WTC11 (cell line): Measurements from ENCODE around the gene OR56A5. TPM values are rescaled to one million over a fixed set of nuclear protein-coding genes. Genes with fewer than 3 reads are reported as not detected.

Experiments used
- ATAC-seq: fragments of 200-7000 bp; cut with Tn5 transposase; 2 replicates; pipeline ENCODE4 v1.10.0; 2021; ENCODE audit warnings: mild to moderate bottlenecking, moderate library complexity
- CTCF ChIA-PET: fragments of 300-600 bp; sonication (Branson Sonifier 250); formaldehyde crosslinking; loops from one replicate; lab custom pipeline; 2021; ENCODE audit warnings: antibody characterized with exemption; lab: Charles Lee
- POLR2A ChIA-PET: fragments of 350-600 bp; sonication (Branson Sonifier 250); formaldehyde crosslinking; loops from one replicate; lab custom pipeline; 2021; ENCODE audit warnings: antibody characterized with exemption; lab: Charles Lee
- DNase-seq: peaks from one replicate; pipeline ENCODE4 v3.0.0; 2021; ENCODE audit warnings: low spot score
- H3K27ac Mint-ChIP-seq: 2 replicates; pipeline ENCODE4 v1.8.0; 2021; ENCODE audit warnings: mixed read lengths
- H3K27me3 Mint-ChIP-seq: 2 replicates; pipeline ENCODE4 v1.8.0; 2021; ENCODE audit warnings: low read depth, mild to moderate bottlenecking, moderate library complexity, mixed read lengths
- H3K36me3 Mint-ChIP-seq: 2 replicates; pipeline ENCODE4 v1.8.0; 2021; ENCODE audit warnings: mixed read lengths
- H3K4me1 Mint-ChIP-seq: 2 replicates; pipeline ENCODE4 v1.8.0; 2022; ENCODE audit warnings: mixed read lengths
- H3K4me3 Mint-ChIP-seq: 2 replicates; pipeline ENCODE4 v1.8.0; 2021; ENCODE audit warnings: mild to moderate bottlenecking, moderate library complexity, mixed read lengths
- H3K9me3 Mint-ChIP-seq: 2 replicates; pipeline ENCODE4 v1.8.0; 2021; ENCODE audit warnings: mixed read lengths
- ATF2 ChIP-seq: sonication (generic); formaldehyde crosslinking; IDR thresholded peaks from 2 replicates; pipeline ENCODE4 v1.8.1; 2022; ENCODE audit warnings: low read depth, missing genetic modification reagents, borderline replicate concordance
- ATF3 ChIP-seq: sonication (generic); formaldehyde crosslinking; conservative IDR thresholded peaks from 2 replicates; pipeline ENCODE4 v1.8.1; 2022; ENCODE audit warnings: mild to moderate bottlenecking, missing genetic modification reagents
- CBFB ChIP-seq: sonication (generic); formaldehyde crosslinking; IDR thresholded peaks from 2 replicates; pipeline ENCODE4 v1.8.1; 2022; ENCODE audit warnings: mild to moderate bottlenecking, low read depth, missing genetic modification reagents
- E2F1 ChIP-seq: sonication (generic); formaldehyde crosslinking; IDR thresholded peaks from 2 replicates; pipeline ENCODE4 v1.8.0; 2022; ENCODE audit warnings: mild to moderate bottlenecking, missing genetic modification reagents
- ESRRA ChIP-seq: sonication (generic); formaldehyde crosslinking; IDR thresholded peaks from 2 replicates; pipeline ENCODE4 v1.8.1; 2022; ENCODE audit warnings: mild to moderate bottlenecking, missing genetic modification reagents, borderline replicate concordance
- GRHL2 ChIP-seq: fragments of 250-450 bp; sonication (Bioruptor Pico); IDR thresholded peaks from 2 replicates; pipeline ENCODE4 v1.8.0; 2022; ENCODE audit warnings: mild to moderate bottlenecking, moderate library complexity; ENCODE audit not compliant: insufficient replicate concordance, severe bottlenecking
- NR2C2 ChIP-seq: sonication (generic); formaldehyde crosslinking; IDR thresholded peaks from 2 replicates; pipeline ENCODE4 v1.8.0; 2022; ENCODE audit warnings: mild to moderate bottlenecking, missing genetic modification reagents
- PRRX2 ChIP-seq: fragments of 250-450 bp; sonication (Bioruptor Pico); IDR thresholded peaks from 2 replicates; pipeline ENCODE4 v1.8.0; 2021; ENCODE audit warnings: mild to moderate bottlenecking
- RELA ChIP-seq: sonication (generic); formaldehyde crosslinking; IDR thresholded peaks from 2 replicates; pipeline ENCODE4 v1.8.1; 2022; ENCODE audit warnings: missing genetic modification reagents, mild to moderate bottlenecking, borderline replicate concordance
- ZNF138 ChIP-seq: sonication (generic); formaldehyde crosslinking; conservative IDR thresholded peaks from 2 replicates; pipeline ENCODE4 v1.8.1; 2022; ENCODE audit warnings: mild to moderate bottlenecking, moderate library complexity, missing genetic modification reagents
- ZNF219 ChIP-seq: sonication (generic); formaldehyde crosslinking; IDR thresholded peaks from 2 replicates; pipeline ENCODE4 v1.8.0; 2023; ENCODE audit warnings: missing genetic modification reagents, mild to moderate bottlenecking, borderline replicate concordance
- ZNF416 ChIP-seq: fragments of 250-450 bp; sonication (Bioruptor Pico); IDR thresholded peaks from 2 replicates; pipeline ENCODE4 v1.9.0; 2021; ENCODE audit warnings: mild to moderate bottlenecking, inconsistent platforms
- ZNF423 ChIP-seq: fragments of 250-450 bp; sonication (Bioruptor Pico); IDR thresholded peaks from 2 replicates; pipeline ENCODE4 v2.1.2; 2022; ENCODE audit warnings: mild to moderate bottlenecking, moderate library complexity
- ZNF512 ChIP-seq: sonication (generic); formaldehyde crosslinking; IDR thresholded peaks from 2 replicates; pipeline ENCODE4 v1.8.1; 2022; ENCODE audit warnings: missing genetic modification reagents, borderline replicate concordance
- ZNF532 ChIP-seq: fragments of 250-450 bp; sonication (Bioruptor Pico); IDR thresholded peaks from 2 replicates; pipeline ENCODE4 v1.9.0; 2021; ENCODE audit warnings: mild to moderate bottlenecking, borderline replicate concordance
- ZNF671 ChIP-seq: fragments of 250-450 bp; sonication (Bioruptor Pico); IDR thresholded peaks from 2 replicates; pipeline ENCODE4 v1.8.0; 2021; ENCODE audit warnings: mild to moderate bottlenecking
- total RNA-seq: library from RNA; stranded (reverse); gene quantifications from 3 replicates; pipeline ENCODE4 v1.2.3, GENCODE V29; 2021
- TF ChIP-seq, protein P1 (sequence below): sonication (generic); formaldehyde crosslinking; IDR thresholded peaks from 2 replicates; pipeline ENCODE4 v1.8.1; 2022; ENCODE audit warnings: low read depth, mild to moderate bottlenecking, moderate library complexity, missing genetic modification reagents, borderline replicate concordance
- TF ChIP-seq, protein P2 (sequence below): sonication (generic); formaldehyde crosslinking; IDR thresholded peaks from 2 replicates; pipeline ENCODE4 v1.8.1; 2022; ENCODE audit warnings: mild to moderate bottlenecking, moderate library complexity, missing genetic modification reagents

The OR56A5 gene
- total RNA-seq, 1 experiment from 2014 or later, result not detected

- TF ChIP-seq E2F1 (CRISPR knock-in tag), result no peak
- no peak for TF ChIP-seq GRHL2 (CRISPR knock-in tag)
- no peak for TF ChIP-seq ZNF219 (CRISPR knock-in tag)
- no peak for TF ChIP-seq ZNF512 (CRISPR knock-in tag)
- TF ChIP-seq, protein P1, sequence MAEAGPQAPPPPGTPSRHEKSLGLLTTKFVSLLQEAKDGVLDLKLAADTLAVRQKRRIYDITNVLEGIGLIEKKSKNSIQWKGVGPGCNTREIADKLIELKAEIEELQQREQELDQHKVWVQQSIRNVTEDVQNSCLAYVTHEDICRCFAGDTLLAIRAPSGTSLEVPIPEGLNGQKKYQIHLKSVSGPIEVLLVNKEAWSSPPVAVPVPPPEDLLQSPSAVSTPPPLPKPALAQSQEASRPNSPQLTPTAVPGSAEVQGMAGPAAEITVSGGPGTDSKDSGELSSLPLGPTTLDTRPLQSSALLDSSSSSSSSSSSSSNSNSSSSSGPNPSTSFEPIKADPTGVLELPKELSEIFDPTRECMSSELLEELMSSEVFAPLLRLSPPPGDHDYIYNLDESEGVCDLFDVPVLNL (CRISPR knock-in tag), result no peak
- TF ChIP-seq ATF3 (CRISPR knock-in tag), result no peak
- no peak for TF ChIP-seq ZNF138
- TF ChIP-seq PRRX2 (CRISPR knock-in tag), result no peak
- no peak for TF ChIP-seq ZNF423 (CRISPR knock-in tag)
- TF ChIP-seq ZNF532 (CRISPR knock-in tag), result no peak
- no peak for TF ChIP-seq RELA (CRISPR knock-in tag)
- TF ChIP-seq, all 79 proteins: peak for 0
Measured at GRCh38 chr11:5983443-5983842, 15.1 kb upstream of the OR56A5 start (continued).

DNA sequence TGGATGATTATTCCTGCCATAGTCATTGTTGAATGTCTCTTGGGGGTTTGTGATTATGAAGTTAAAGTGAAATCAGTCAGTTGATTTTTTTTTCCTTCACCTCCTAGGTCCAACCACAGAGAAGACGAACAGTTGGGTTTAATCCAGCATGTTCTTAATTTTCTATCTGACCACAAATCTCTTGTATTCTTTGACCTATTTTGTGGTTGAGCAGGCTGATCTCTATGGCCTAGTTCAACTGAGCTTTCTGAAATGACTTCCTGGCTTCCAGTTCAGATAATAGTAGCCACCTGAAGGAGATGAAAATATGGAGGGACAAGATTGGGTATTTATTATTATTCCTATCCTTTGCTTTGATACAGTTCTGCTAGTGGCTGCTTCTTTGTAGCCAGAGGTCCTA lies 5.2 kb upstream of the OR56A5 start:
- ATAC-seq, result no peak
- no peak for DNase-seq
- H3K27ac Mint-ChIP-seq, result no peak overlapping the region
- H3K4me3 Mint-ChIP-seq, result no peak overlapping the region
- H3K4me1 Mint-ChIP-seq, result no peaks in the 10 kb centered on the region
- H3K27me3 Mint-ChIP-seq, result peaks cover 14% of the 10 kb centered on the region
- CTCF ChIA-PET, result no interaction called here
- no peaks in the 10 kb centered on the region for H3K36me3 Mint-ChIP-seq
- peaks cover 19% of the 10 kb centered on the region for H3K9me3 Mint-ChIP-seq
- POLR2A ChIA-PET, result no interaction called here
- TF ChIP-seq NR2C2 (CRISPR knock-in tag) (no peak), ZNF416 (no peak), ATF2 (CRISPR knock-in tag) (no peak), ZNF671 (CRISPR knock-in tag) (no peak), ESRRA (CRISPR knock-in tag) (no peak), CBFB (no peak), ZNF532 (CRISPR knock-in tag) (no peak)
- TF ChIP-seq, protein P2, sequence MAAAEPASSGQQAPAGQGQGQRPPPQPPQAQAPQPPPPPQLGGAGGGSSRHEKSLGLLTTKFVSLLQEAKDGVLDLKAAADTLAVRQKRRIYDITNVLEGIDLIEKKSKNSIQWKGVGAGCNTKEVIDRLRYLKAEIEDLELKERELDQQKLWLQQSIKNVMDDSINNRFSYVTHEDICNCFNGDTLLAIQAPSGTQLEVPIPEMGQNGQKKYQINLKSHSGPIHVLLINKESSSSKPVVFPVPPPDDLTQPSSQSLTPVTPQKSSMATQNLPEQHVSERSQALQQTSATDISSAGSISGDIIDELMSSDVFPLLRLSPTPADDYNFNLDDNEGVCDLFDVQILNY, result no peak
